Left ventricle myocardium inferior (tissue), 1 donor: Measurements from ENCODE around the gene MROH7. TPM values are rescaled to one million over a fixed set of nuclear protein-coding genes. Genes with fewer than 3 reads are reported as not detected.
"Not testable (repeated sequence)": the region's sequence is repeated elsewhere in the genome, so short reads cannot be mapped to it uniquely, and the experiment has no call there.

ENCODE experiments used
- DNase-seq: peaks from one replicate; pipeline ENCODE4 v3.0.0-alpha.2; 2020
- H3K27ac ChIP-seq: fragments of 200-600 bp; replicated peaks from 2 replicates; pipeline ENCODE4 v1.8.0; 2021
- H3K27me3 ChIP-seq: fragments of 200-600 bp; 2 replicates; pipeline ENCODE4 v1.8.0; 2021; ENCODE audit warnings: low read depth
- H3K36me3 ChIP-seq: fragments of 200-600 bp; 2 replicates; pipeline ENCODE4 v1.8.0; 2021
- H3K4me1 ChIP-seq: fragments of 200-600 bp; 2 replicates; pipeline ENCODE4 v1.8.0; 2021
- H3K4me3 ChIP-seq: fragments of 200-600 bp; 2 replicates; pipeline ENCODE4 v1.8.0; 2021; ENCODE audit warnings: mild to moderate bottlenecking, moderate library complexity
- H3K9me3 ChIP-seq: fragments of 200-600 bp; replicated peaks from 2 replicates; pipeline ENCODE4 v1.8.0; 2021
- intact Hi-C: fragments of 100-400 bp; cut with micrococcal nuclease; formaldehyde crosslinking; loops from one replicate; pipeline ENCODE4 v1.11.0; 2022
- total RNA-seq: library from RNA; stranded (reverse); fragmentation: NEBNext Ultra II Directional; extraction: Animal tissue kit (Norgen Biotek cat#: 25700); gene quantifications from one replicate; pipeline ENCODE4 v1.2.1, GENCODE V29; 2021
- TF ChIP-seq, protein P1 (sequence below): fragments of 200-600 bp; IDR thresholded peaks from 2 replicates; pipeline ENCODE4 v1.8.0; 2021; ENCODE audit warnings: antibody characterized with exemption, mild to moderate bottlenecking, borderline replicate concordance
- donor health status: DM: no; HTN: yes; CAD: no; lungs with severe emphysema.

The MROH7 gene
- total RNA-seq, 1 donor from 2014 or later, result 6.8 TPM

DNA sequence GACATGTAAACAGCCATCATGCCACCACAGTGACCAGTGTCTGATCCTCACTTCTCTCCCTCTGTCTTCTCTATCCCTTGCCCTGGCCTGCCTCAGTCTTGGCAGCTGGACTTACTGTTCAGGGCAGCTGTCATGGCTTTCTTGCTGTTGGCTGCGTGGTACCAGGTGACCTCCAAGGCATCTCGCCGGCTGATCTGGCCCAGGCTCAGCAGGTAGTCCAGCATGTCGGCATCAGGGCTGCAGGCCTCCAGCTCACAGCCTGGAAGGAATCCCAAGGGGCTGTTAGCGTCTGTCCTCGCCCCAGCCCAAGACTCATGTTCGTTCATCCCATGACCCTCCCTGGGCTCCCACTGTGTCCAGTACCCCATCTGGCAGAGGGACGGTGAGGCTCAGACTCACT, 21.8 kb upstream of the MROH7 start:
- H3K4me1 ChIP-seq, result peaks cover 17% of the 10 kb centered on the region
- no peaks in the 10 kb centered on the region for H3K9me3 ChIP-seq
- H3K27me3 ChIP-seq, result peaks cover 5% of the 10 kb centered on the region
- no peaks in the 10 kb centered on the region for H3K36me3 ChIP-seq
- TF ChIP-seq, protein P1, sequence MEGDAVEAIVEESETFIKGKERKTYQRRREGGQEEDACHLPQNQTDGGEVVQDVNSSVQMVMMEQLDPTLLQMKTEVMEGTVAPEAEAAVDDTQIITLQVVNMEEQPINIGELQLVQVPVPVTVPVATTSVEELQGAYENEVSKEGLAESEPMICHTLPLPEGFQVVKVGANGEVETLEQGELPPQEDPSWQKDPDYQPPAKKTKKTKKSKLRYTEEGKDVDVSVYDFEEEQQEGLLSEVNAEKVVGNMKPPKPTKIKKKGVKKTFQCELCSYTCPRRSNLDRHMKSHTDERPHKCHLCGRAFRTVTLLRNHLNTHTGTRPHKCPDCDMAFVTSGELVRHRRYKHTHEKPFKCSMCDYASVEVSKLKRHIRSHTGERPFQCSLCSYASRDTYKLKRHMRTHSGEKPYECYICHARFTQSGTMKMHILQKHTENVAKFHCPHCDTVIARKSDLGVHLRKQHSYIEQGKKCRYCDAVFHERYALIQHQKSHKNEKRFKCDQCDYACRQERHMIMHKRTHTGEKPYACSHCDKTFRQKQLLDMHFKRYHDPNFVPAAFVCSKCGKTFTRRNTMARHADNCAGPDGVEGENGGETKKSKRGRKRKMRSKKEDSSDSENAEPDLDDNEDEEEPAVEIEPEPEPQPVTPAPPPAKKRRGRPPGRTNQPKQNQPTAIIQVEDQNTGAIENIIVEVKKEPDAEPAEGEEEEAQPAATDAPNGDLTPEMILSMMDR, result no peak
- no peak for DNase-seq
- intact Hi-C loops, result no loop called here
- H3K27ac ChIP-seq, result no peak overlapping the region
- no peak overlapping the region for H3K4me3 ChIP-seq

DNA sequence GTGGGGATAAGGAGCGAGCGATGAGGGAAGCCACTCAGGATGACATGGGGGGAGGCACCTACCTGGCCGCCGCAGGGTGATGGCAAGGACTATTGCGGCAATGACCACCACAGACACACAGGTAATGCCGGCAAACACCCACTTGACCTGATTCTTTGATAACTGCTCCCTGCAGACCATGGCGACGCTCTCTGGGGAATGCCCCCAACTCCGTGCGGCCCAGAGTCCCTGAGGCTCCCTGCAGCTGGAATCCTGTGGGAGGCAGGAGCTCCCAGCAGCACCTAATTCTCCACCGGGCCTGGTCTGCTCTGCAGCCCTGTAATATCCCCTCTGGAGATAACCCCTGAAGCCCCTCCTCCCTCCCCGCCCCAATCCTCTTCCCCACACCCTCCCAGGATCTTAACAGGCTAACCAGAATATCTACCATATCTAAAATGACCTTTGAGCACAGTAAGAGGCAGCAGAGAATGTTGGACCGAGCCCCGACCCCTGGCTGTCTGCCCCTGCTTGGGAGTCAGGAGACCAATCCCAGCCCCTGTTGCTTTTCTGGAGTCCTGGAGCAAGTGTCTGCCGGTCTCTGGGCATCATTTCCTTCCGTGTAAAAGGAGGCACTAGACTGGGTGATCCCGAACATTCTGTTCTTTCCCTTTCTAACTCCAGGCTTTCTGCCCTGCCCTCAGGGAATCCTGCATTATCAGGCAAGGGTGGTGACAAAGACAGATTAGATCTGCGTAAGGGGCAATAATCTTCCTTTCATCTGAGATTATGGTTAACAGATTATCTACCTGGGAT, 18.2 kb upstream of the MROH7 start, which contains the start of gene FAM151A:
TSS of gene FAM151A (minus strand) at position 310 of the 792 bp plus-strand sequence. CDS start at position 180, 130 bp downstream.
- H3K27ac ChIP-seq, result peak within 1 kb of the TSS; percentile 44
- H3K9me3 ChIP-seq, result no peaks in the 10 kb centered on the region
- intact Hi-C loops, result no loop called here

DNA sequence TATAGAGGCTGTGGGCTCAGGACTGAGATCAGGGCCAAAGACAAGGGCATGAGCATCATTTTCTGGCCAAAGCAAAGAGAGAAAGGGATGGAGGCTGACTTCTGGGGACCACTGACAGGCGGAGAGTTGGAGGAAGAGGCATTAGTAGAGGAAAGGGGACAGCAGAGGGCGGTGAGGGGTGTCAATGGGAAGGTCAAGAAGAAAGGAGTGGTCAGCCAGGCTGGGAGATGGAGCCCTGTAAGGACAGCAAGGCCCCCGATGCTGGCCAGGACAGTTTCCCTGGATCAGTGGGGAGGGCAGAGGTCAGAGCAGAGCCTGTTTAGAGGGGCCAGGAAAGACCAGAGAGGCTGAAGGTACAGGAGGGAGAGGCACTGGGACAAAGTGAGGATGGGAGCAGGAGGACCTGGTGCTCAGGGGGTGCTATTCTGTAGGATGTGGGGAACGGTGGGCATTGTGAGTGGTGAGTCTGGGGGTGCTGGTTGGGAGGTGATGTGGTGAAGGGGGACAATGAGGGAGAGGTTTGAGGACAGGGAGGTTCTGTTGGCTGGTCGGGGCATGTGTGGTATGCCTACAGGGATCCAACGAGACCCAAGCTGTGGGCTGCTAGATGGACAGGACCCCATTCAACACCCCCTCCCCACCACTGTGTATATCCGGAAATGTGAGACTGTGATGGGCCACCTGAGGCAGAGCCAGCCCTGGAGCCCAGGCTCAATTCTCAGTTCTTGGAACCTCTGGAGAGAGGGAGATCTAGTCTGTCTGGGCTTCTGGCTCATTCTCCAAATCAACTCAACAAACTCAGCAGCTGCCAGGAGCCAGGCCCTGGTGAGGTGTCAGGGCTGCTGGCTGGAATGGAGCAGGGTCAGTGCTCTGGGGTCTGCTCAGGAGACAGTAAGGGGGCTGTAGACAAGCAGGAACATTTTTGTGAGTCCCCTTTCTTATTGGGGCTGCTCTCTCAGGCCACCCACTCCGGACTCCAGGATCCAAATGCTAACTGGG, 16.8 kb upstream of the MROH7 start:
- TF ChIP-seq, protein P1, result no peak
- no peak for DNase-seq
- H3K9me3 ChIP-seq, result no peaks in the 10 kb centered on the region
- peaks cover 5% of the 10 kb centered on the region for H3K27me3 ChIP-seq
- H3K4me1 ChIP-seq, result peaks cover 17% of the 10 kb centered on the region
- H3K27ac ChIP-seq, result no peak overlapping the region
- no peak overlapping the region for H3K4me3 ChIP-seq
- intact Hi-C loops, result no loop called here
- no peaks in the 10 kb centered on the region for H3K36me3 ChIP-seq

More for the DNA sequence above, 18.2 kb upstream of the MROH7 start, which contains the start of gene FAM151A:
- Histone ChIP-seq H3K4me1 (peaks cover 17% of the 10 kb centered on the region), H3K4me3 (no peak within 1 kb of the TSS), H3K36me3 (no peaks in the 10 kb centered on the region), H3K27me3 (peaks cover 5% of the 10 kb centered on the region)
- TF ChIP-seq, protein P1, result no peak
- DNase-seq, result no peak

DNA sequence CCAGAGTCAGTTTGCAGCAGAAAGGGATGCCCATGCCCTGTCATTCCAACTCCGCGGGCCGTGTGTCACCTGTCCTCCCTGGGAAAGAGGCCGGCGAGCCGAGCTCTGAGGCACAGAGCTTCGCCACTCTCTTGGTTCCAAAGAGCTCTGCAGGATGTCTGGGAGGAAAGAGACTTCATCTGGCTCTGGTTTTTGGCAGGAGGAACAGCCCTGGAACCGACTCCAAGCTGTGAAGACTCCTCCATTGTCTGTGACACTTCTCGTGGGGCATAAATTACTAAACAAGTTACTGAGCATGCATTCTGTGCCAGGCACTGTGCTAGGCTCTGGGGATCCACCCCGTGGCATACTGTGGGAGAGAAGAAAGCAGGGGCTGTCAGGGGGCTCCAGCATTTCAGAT, 14.4 kb upstream of the MROH7 start:
- Histone ChIP-seq H3K27ac (no peak overlapping the region), H3K4me3 (no peak overlapping the region), H3K27me3 (peaks cover 5% of the 10 kb centered on the region), H3K9me3 (no peaks in the 10 kb centered on the region), H3K36me3 (no peaks in the 10 kb centered on the region), H3K4me1 (peaks cover 17% of the 10 kb centered on the region)
- TF ChIP-seq, protein P1, result no peak
- intact Hi-C loops, result no loop called here
- DNase-seq, result no peak

DNA sequence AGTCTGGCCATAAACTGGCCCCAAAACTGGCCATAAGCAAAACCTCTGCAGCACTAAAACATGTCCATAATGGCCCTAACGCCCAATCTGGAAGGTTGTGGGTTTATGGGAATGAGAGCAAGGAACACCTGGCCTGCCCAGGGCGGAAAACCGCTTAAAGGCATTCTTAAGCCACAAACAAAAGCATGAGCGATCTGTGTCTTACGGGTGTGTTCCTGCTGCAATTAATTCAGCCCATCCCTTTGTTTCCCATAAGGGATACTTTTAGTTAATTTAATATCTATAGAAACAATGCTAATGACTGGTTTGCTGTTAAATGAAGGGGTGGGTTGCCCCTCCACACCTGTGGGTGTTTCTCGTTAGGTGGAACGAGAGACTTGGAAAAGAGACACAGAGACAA, 5.8 kb upstream of the MROH7 start:
- H3K27me3 ChIP-seq, H3K27ac ChIP-seq, H3K4me3 ChIP-seq, DNase-seq, H3K4me1 ChIP-seq, H3K9me3 ChIP-seq, intact Hi-C loops: not testable (repeated sequence)
- peaks cover 16% of the 10 kb centered on the region for H3K36me3 ChIP-seq

DNA sequence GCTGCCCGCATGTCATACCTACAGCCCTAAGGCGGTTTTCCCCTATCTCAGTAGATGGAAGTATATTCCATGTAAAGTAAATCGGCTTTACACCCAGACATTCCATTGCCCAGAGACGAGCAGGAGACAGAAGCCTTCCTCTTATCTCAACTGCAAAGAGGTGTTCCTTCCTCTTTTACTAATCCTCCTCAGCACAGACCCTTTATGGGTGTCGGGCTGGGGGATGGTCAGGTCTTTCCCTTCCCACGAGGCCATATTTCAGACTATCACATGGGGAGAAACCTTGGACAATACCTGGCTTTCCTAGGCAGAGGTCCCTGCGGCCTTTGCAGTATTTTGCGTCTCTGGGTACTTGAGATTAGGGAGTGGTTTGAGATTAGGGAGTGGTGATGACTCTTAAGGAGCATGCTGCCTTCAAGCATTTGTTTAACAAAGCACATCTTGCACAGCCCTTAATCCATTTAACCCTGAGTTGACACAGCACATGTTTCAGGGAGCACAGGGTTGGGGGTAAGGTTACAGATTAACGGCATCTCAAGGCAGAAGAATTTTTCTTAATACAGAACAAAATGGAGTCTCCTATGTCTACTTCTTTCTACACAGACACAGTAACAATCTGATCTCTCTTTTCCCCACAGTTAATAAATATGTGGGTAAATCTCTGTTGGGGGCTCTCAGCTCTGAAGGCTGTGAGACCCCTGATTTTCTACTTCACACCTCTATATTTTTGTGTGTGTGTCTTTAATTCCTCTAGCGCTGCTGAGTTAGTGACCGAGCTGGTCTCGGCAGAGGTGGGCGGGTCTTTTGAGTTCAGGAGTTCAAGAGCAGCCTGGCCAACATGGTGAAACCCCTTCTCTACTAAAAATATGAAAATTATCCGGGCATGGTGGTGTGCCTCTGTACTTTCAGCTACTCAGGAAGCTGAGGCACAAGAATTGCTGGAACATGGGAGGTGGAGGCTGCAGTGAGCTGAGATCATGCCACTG, 4.8 kb upstream of the MROH7 start:
- intact Hi-C loops, H3K9me3 ChIP-seq, H3K4me3 ChIP-seq, H3K27me3 ChIP-seq, H3K4me1 ChIP-seq, DNase-seq, H3K27ac ChIP-seq: not testable (repeated sequence)
- H3K36me3 ChIP-seq, result peaks cover 16% of the 10 kb centered on the region
